AG10803 (cell line): ENCODE results near the gene MNDA.
"Not testable (repeated sequence)": the region's sequence is repeated elsewhere in the genome, so short reads cannot be mapped to it uniquely, and the experiment has no call there.

Experiments
- DNase-seq: peaks from one replicate; pipeline ENCODE4 v3.0.0; 2010; ENCODE audit warnings: low read depth
- H3K4me3 ChIP-seq: 2 replicates; pipeline ENCODE4 v1.5.1; 2011; ENCODE audit warnings: mild to moderate bottlenecking, low read length, control low read depth
- TF ChIP-seq, protein P1 (sequence below): conservative IDR thresholded peaks from 2 replicates; pipeline ENCODE4 v1.5.1; 2011; ENCODE audit warnings: mild to moderate bottlenecking, low read length, control low read depth, inconsistent platforms

The MNDA gene

GRCh38 chr1:158836038-158836437, 4.9 kb downstream of the MNDA start:
- DNase-seq, result no peak
- no peak overlapping the region for H3K4me3 ChIP-seq
- TF ChIP-seq, protein P1, sequence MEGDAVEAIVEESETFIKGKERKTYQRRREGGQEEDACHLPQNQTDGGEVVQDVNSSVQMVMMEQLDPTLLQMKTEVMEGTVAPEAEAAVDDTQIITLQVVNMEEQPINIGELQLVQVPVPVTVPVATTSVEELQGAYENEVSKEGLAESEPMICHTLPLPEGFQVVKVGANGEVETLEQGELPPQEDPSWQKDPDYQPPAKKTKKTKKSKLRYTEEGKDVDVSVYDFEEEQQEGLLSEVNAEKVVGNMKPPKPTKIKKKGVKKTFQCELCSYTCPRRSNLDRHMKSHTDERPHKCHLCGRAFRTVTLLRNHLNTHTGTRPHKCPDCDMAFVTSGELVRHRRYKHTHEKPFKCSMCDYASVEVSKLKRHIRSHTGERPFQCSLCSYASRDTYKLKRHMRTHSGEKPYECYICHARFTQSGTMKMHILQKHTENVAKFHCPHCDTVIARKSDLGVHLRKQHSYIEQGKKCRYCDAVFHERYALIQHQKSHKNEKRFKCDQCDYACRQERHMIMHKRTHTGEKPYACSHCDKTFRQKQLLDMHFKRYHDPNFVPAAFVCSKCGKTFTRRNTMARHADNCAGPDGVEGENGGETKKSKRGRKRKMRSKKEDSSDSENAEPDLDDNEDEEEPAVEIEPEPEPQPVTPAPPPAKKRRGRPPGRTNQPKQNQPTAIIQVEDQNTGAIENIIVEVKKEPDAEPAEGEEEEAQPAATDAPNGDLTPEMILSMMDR, result no peak

- DNase-seq, result no peak
- TF ChIP-seq, protein P1, result no peak
- H3K4me3 ChIP-seq, result no peak overlapping the region
Observed at GRCh38 chr1:158838660-158839059, 7.5 kb downstream of the MNDA start.

- no peak for DNase-seq
- TF ChIP-seq, protein P1, result no peak
- H3K4me3 ChIP-seq, result no peak overlapping the region
Observed at GRCh38 chr1:158839566-158839965, 8.4 kb downstream of the MNDA start.

GRCh38 chr1:158840236-158840635, 9.1 kb downstream of the MNDA start:
- TF ChIP-seq, protein P1, result no peak
- no peak overlapping the region for H3K4me3 ChIP-seq
- DNase-seq, result no peak

- no peak overlapping the region for H3K4me3 ChIP-seq
- no peak for DNase-seq
- TF ChIP-seq, protein P1, result no peak
Observed at GRCh38 chr1:158864595-158864994, 33.4 kb downstream of the MNDA start.

- H3K4me3 ChIP-seq, DNase-seq: not testable (repeated sequence)
Observed at GRCh38 chr1:158870438-158870837, 39.3 kb downstream of the MNDA start.

DNA sequence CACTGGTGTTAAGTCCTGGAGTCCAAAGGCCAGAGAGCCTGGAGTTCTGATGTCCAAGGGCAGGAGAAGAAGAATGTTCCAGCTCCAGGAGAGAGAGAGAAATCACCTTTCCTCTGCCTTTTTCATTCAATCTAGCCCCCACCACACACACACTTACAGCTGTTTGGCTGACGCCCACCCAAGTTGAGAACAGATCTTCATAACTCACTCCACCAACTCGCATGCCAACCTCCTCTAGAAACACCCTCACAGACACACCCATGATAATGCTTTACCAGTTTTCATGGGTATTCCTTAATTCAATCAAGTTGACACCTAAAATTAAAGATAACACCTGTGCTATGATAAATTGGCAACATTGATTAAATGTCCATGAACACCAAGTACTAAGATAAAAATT, 42.0 kb downstream of the MNDA start:
- no peak for DNase-seq
- no peak overlapping the region for H3K4me3 ChIP-seq
- TF ChIP-seq, protein P1, result no peak

GRCh38 chr1:158893654-158894053, 62.5 kb downstream of the MNDA start:
- DNase-seq, result no peak
- TF ChIP-seq, protein P1, result no peak
- no peak overlapping the region for H3K4me3 ChIP-seq
